B cell (primary cell): ENCODE results near the gene PELI1. TPM values are rescaled to one million over a fixed set of nuclear protein-coding genes. Genes with fewer than 3 reads are reported as not detected.
A peak's percentile ranks its signal among the peaks of the same experiment; 100 is the strongest.

Experiments used
- ATAC-seq: fragments of 200-7000 bp; cut with Tn5 transposase; one replicate; pipeline ENCODE4 v1.10.0; 2021; ENCODE audit warnings: low read depth, mild to moderate bottlenecking, moderate number of reproducible peaks, moderate library complexity
- CTCF ChIA-PET: fragments of 350-600 bp; sonication (Branson Sonifier 250); formaldehyde crosslinking; loops from one replicate; lab custom pipeline; 2021; ENCODE audit warnings: antibody characterized with exemption, inconsistent platforms; lab: Charles Lee
- POLR2A ChIA-PET: fragments of 350-600 bp; sonication (Branson Sonifier 250); formaldehyde crosslinking; loops from one replicate; lab custom pipeline; 2021; ENCODE audit warnings: antibody characterized with exemption; lab: Charles Lee
- DNase-seq: peaks from one replicate; pipeline ENCODE4 v3.0.0; 2013
- H2AFZ ChIP-seq: 2 replicates; pipeline ENCODE4 v1.6.1; 2012; ENCODE audit warnings: mild to moderate bottlenecking, low read depth, low read length; ENCODE audit not compliant: insufficient read depth, poor library complexity, severe bottlenecking
- H3K27ac ChIP-seq, 2 donors: 1 replicate in 1 of 2; 2 replicates in 1 of 2; pipeline ENCODE4 v1.5.1; 2012 to 2013; ENCODE audit warnings: low read length in 2 of 2, mild to moderate bottlenecking in 2 of 2, moderate library complexity in 1 of 2
- H3K27me3 ChIP-seq, 4 experiments: fragments of 200-600 bp in 1 of 4; sonication (generic) in 1 of 4; replicated peaks in 1 of 4; 1 replicate in 2 of 4; 2 replicates in 2 of 4; pipeline versions ENCODE4 v1.6.1 to v1.7.0; 2013 to 2016; ENCODE audit warnings: low read length in 3 of 4, mild to moderate bottlenecking in 2 of 4, mixed read lengths in 1 of 4, moderate library complexity in 1 of 4; ENCODE audit not compliant: insufficient read depth in 4 of 4, control insufficient read depth in 3 of 4; ENCODE audit errors: control extremely low read depth in 1 of 4
- H3K36me3 ChIP-seq, 2 experiments: replicated peaks in 1 of 2; 1 replicate in 1 of 2; 2 replicates in 1 of 2; pipeline versions ENCODE4 v1.6.1 to v1.7.1; 2013; ENCODE audit warnings: low read length in 1 of 2; ENCODE audit not compliant: insufficient read depth in 2 of 2, control insufficient read depth in 1 of 2; ENCODE audit errors: control extremely low read depth in 1 of 2, extremely low read depth in 1 of 2
- H3K4me1 ChIP-seq, 2 donors: fragments of 200-600 bp in 1 of 2; sonication (generic) in 1 of 2; 1 replicate in 1 of 2; 2 replicates in 1 of 2; pipeline versions ENCODE4 v1.5.1 to v1.6.1; 2013 to 2017; ENCODE audit warnings: low read length in 2 of 2; ENCODE audit not compliant: control insufficient read depth in 2 of 2, insufficient read depth in 2 of 2
- H3K4me2 ChIP-seq: replicated peaks from 2 replicates; pipeline ENCODE3; 2012; ENCODE audit warnings: mild to moderate bottlenecking, low read depth, low read length; ENCODE audit not compliant: poor library complexity, severe bottlenecking
- H3K4me3 ChIP-seq, 5 experiments: fragments of 200-600 bp in 1 of 5; sonication (generic) in 1 of 5; 1 replicate in 3 of 5; 2 replicates in 2 of 5; pipeline versions ENCODE4 v1.5.1 to v1.7.0; 2011 to 2016; ENCODE audit warnings: low read length in 4 of 5, mild to moderate bottlenecking in 4 of 5, low read depth in 2 of 5, control low read depth in 1 of 5, moderate library complexity in 1 of 5; ENCODE audit not compliant: insufficient read depth in 1 of 5; ENCODE audit errors: control extremely low read depth in 1 of 5, extremely low read depth in 1 of 5
- H3K79me2 ChIP-seq: fragments of 200-600 bp; sonication (generic); one replicate; pipeline ENCODE4 v1.6.0; 2016; ENCODE audit warnings: low read length; ENCODE audit not compliant: control insufficient read depth, insufficient read depth
- H3K9ac ChIP-seq: fragments of 200-600 bp; sonication (generic); 2 replicates; pipeline ENCODE4 v1.6.1; 2017; ENCODE audit warnings: mild to moderate bottlenecking, low read length, moderate library complexity
- H3K9me3 ChIP-seq, 3 donors: one replicate each; pipeline versions ENCODE4 v1.6.1 to v1.7.1; 2013; ENCODE audit warnings: low read length in 2 of 3; ENCODE audit not compliant: control insufficient read depth in 2 of 3, insufficient read depth in 1 of 3; ENCODE audit errors: control extremely low read depth in 1 of 3
- H4K20me1 ChIP-seq: 2 replicates; pipeline ENCODE4 v1.6.0; 2012; ENCODE audit warnings: mild to moderate bottlenecking, low read length; ENCODE audit not compliant: insufficient read depth, control insufficient read depth, poor library complexity, severe bottlenecking
- H3K27ac Mint-ChIP-seq: one replicate; pipeline ENCODE4 v1.8.0; 2021; ENCODE audit warnings: mixed read lengths
- H3K27me3 Mint-ChIP-seq: one replicate; pipeline ENCODE4 v1.8.0; 2021; ENCODE audit warnings: mixed read lengths
- H3K4me1 Mint-ChIP-seq: one replicate; pipeline ENCODE4 v1.8.0; 2021; ENCODE audit warnings: mixed read lengths
- H3K4me3 Mint-ChIP-seq: one replicate; pipeline ENCODE4 v1.8.0; 2021; ENCODE audit warnings: mixed read lengths
- H3K9me3 Mint-ChIP-seq: one replicate; pipeline ENCODE4 v1.8.0; 2022; ENCODE audit warnings: mixed read lengths; ENCODE audit not compliant: insufficient read depth
- EZH2 ChIP-seq: IDR thresholded peaks from 2 replicates; pipeline ENCODE4 v1.6.1; 2012; ENCODE audit warnings: borderline replicate concordance, low read depth, mild to moderate bottlenecking, moderate library complexity, low read length; ENCODE audit not compliant: insufficient read depth, poor library complexity, severe bottlenecking
- WGBS: methylation state at CpG from one replicate; pipeline ENCODE4 v1.1.5; 2013; ENCODE audit warnings: missing lambda C conversion rate; ENCODE audit not compliant: insufficient coverage; 5-methylcytosine and 5-hydroxymethylcytosine counted together
- intact Hi-C: fragments of 100-400 bp; cut with micrococcal nuclease; formaldehyde crosslinking; loops from one replicate; pipeline ENCODE4 v1.10.0; 2022
- polyA plus RNA-seq: library from polyadenylated mRNA; depleted of rRNA; stranded (reverse); fragments of >200 nt; gene quantifications from 2 replicates; pipeline ENCODE4 v1.2.3, GENCODE V29; 2012
- total RNA-seq, 2 donors: library from RNA; stranded (reverse); fragments of 120-200 nt in 1 of 2; gene quantifications; 1 replicate in 1 of 2; 2 replicates in 1 of 2; pipeline versions ENCODE4 v1.2.3 to v1.2.4, GENCODE V29; 2013 to 2022
- TF ChIP-seq, protein P1 (sequence below): fragments of 200-600 bp; IDR thresholded peaks from one replicate; pipeline ENCODE4 v1.8.0; 2022; ENCODE audit warnings: antibody characterized with exemption, mild to moderate bottlenecking

PELI1 gene
- total and polyA plus RNA-seq, 2 donors (not counting 1 experiment from before 2014, with no cell fraction given): 45.3 to 115 TPM

- peak overlapping the region; percentile 94 for H3K27ac Mint-ChIP-seq
- CTCF ChIA-PET: interaction anchor here (1.4 to 3.8 kb wide), 3 partner anchors 87 to 184 kb away, joined by 3 to 31 read pairs (median 4); no protein-coding TSS in a partner anchor
- peak overlapping the region; percentile 92 for H3K4me3 Mint-ChIP-seq
- Histone ChIP-seq H3K27me3 (no peaks in the 10 kb centered on the region), H4K20me1 (peaks cover 24% of the 10 kb centered on the region), H3K36me3 (no peaks in the 10 kb centered on the region), H3K79me2 (peaks cover 61% of the 10 kb centered on the region), H3K9me3 (no peaks in the 10 kb centered on the region), H2AFZ (peak overlapping the region; percentile 59), H3K27ac (peak overlapping the region; percentile 81 to 86), H3K4me1 (peaks cover 29 to 40% of the 10 kb centered on the region in 2 donors), H3K4me3 (peak overlapping the region; percentile 77 to 98 (median 85)), H3K9ac (peak overlapping the region; percentile 82), H3K4me2 (peak overlapping the region; percentile 58)
- WGBS: under 1% methylated on average over 55 of the region's 69 CpGs
- DNase-seq: peak; percentile 67
- intact Hi-C loops: loop anchor here (1.0 to 10.0 kb wide), 11 partner anchors 10 to 987 kb away; partner anchors contain the start of genes AFTPH, CEP68, RAB1A and UGP2
- H3K9me3 Mint-ChIP-seq: no peaks in the 10 kb centered on the region
- TF ChIP-seq EZH2: no peak
- TF ChIP-seq, protein P1, sequence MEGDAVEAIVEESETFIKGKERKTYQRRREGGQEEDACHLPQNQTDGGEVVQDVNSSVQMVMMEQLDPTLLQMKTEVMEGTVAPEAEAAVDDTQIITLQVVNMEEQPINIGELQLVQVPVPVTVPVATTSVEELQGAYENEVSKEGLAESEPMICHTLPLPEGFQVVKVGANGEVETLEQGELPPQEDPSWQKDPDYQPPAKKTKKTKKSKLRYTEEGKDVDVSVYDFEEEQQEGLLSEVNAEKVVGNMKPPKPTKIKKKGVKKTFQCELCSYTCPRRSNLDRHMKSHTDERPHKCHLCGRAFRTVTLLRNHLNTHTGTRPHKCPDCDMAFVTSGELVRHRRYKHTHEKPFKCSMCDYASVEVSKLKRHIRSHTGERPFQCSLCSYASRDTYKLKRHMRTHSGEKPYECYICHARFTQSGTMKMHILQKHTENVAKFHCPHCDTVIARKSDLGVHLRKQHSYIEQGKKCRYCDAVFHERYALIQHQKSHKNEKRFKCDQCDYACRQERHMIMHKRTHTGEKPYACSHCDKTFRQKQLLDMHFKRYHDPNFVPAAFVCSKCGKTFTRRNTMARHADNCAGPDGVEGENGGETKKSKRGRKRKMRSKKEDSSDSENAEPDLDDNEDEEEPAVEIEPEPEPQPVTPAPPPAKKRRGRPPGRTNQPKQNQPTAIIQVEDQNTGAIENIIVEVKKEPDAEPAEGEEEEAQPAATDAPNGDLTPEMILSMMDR: no peak
- POLR2A ChIA-PET: interaction anchor here (0.7 to 3.2 kb wide), 4 partner anchors 40 to 183 kb away, joined by 3 to 18 read pairs (median 4); no protein-coding TSS in a partner anchor
- H3K4me1 Mint-ChIP-seq: peaks cover 45% of the 10 kb centered on the region
- no peaks in the 10 kb centered on the region for H3K27me3 Mint-ChIP-seq
- peak; percentile 8 for ATAC-seq
Measured at GRCh38 chr2:64143169-64144056, 807 bp downstream of the PELI1 start.
